ENCODE results near the gene STXBP5.

GRCh38 chr6:147216915-147217314, 12.7 kb downstream of the STXBP5 start:
- TF ChIP-seq POLR2A (IDR thresholded peaks at IDR 0.05) (no peak), CTCF (IDR thresholded peaks at IDR 0.05) (no peak)

All from body of pancreas (tissue), 4 donors.